Posterior vena cava (tissue), 2 donors: ENCODE results near the gene TASP1. TPM values are rescaled to one million over a fixed set of nuclear protein-coding genes. Genes with fewer than 3 reads are reported as not detected.
"Not testable (repeated sequence)": the region's sequence is repeated elsewhere in the genome, so short reads cannot be mapped to it uniquely, and the experiment has no call there.

ENCODE experiments used
- DNase-seq: peaks from one replicate; pipeline ENCODE4 v3.0.0-alpha.2; 2020; ENCODE audit warnings: low spot score
- intact Hi-C, 2 donors: fragments of 100-400 bp; cut with DNase I; formaldehyde crosslinking; loops; one replicate each; pipeline versions ENCODE4 v1.14.1 to v1.14.2; 2022 to 2023
- total RNA-seq, 2 donors: library from RNA; stranded (reverse); fragmentation: NEBNext Ultra II Directional; extraction: Animal tissue kit (Norgen Biotek cat#: 25700); gene quantifications; one replicate each; pipeline ENCODE4 v1.2.1, GENCODE V29; 2021
- donor health status: DM: yes; HTN: yes; CAD: no.
- donor health status: DM: yes; HTN: yes; CAD: no.

The TASP1 gene
- total RNA-seq, 2 donors from 2014 or later = 21.2 to 24.1 TPM

DNA sequence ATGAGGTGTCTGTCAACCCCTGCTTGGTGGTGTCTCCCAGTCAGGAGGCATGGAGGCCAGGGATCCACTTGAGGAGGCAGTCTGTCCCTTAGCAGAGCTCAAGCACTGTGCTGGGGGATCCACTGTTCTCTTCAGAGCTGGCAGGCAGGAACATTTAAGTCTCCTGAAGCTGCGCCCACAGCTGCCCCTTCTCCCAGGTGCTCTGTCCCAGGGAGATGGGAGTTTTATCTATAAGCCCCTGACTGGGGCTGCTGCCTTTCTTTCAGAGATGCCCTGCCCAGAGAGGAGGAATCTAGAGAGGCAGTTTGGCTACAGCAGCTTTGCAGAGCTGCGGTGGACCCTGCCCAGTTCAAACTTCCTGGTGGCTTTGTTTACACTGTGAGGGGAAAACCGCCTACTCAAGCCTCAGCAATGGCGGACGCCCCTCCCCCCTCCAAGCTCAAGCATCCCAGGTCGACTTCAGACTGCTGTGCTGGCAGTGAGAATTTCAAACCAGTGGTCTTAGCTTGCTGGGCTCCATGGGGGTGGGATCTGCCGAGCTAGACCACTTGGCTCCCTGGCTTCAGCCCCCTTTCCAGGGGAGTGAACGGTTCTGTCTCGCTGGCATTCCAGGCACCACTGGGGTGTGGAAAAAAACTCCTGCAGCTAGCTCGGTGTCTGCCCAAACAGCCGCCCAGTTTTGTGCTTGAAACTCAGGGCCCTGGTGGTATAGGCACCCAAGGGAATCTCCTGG is 258.1 kb downstream of the TASP1 start:
- DNase-seq, intact Hi-C loops: not testable (repeated sequence)

DNA sequence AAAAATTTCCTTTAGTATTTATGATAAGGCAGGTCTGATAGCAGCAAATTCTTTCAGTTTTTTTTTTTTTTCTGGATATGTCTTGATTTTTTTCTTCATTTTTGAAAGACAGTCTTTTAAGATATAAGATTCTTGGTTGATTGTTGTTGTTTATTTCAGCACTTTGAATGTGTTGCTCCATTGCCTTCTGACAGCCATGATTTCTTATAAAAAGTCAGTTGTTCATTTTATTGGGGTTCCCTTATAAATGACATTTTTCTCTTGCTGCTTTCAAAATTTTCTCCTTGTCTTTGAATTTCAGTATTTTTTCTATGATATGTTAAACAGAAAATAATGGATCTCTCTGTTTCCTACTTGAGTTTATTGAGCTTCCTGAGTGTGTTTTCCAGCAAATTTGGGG is 265.3 kb downstream of the TASP1 start:
- no peak for DNase-seq
- intact Hi-C loops = no loop called here

DNA sequence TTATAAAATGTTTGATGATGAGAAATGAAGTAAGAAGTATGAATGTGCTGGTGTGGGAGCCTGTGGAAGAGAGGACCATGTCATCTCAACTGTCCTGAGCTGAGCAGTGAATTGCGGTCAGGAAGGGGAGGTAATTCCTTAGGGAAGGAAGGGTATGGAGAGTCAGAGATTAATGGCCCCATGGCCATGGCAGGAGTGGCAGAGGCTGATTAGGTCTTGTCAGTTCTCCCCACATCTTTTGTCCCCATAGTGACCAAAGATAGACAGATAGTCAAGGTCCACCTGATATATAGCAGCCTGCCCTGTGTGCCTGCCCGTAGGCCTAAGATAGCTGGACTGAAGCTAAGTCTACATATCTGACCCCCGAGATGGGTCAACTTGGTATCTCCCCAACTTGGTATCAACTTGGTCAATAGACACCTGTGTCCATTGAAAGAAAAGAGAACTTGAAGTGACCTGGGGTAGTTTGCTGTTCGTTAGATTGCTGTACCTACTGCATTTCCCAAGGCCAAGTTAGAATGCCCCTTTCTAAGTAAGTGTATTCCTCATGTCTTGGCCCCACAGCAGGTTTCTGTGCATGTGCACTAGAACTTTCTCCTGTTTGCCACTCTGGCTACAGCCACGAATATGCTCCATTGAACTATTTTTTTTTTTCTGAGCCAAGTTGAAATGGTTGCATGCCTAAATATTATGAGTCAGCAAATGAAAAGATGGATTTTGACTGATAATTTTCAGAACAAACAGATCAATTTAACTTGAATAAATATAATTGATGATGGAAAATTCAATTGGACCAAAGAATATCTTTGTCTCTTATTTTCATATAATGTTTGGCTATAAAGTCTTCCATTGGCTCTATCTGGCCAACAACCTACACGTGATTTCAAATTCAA is 274.2 kb downstream of the TASP1 start:
- no peak for DNase-seq
- intact Hi-C loops = no loop called here

DNA sequence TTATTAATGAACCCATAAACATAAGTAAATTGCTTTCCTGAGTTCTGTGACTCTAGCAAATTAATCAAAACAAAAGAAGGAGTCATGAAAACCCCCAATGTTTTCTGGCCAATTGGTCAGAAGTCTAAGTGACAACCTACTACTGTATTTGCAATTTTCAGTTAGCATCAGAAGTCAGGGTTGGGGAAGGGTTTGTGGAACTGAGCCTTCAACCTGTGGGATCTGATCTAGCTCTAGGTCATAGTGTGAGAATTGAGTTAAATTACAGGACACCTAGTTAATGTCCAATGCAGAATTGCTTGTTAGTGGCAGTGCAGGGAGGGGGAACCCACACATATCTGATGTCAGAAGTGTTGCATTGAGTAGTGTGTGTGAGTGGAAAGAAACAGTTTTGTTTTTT is 275.3 kb downstream of the TASP1 start:
- no peak for DNase-seq

DNA sequence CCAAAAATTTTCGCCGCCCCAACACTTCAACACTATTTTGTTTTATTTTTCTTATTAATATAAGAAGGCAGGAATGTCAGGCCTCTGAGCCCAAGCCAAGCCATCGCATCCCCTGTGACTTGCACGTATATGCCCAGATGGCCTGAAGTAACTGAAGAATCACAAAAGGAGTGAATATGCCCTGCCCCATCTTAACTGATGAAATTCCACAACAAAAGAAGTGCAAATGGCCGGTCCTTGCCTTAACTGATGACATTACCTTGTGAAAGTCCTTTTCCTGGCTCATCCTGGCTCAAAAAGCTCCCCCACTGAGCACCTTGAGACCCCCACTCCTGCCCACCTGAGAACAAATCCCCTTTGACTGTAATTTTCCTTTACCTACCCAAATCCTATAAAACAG is 276.6 kb downstream of the TASP1 start:
- intact Hi-C loops = not testable (repeated sequence)

More for the DNA sequence above, 275.3 kb downstream of the TASP1 start:
- intact Hi-C loops = no loop called here

DNA sequence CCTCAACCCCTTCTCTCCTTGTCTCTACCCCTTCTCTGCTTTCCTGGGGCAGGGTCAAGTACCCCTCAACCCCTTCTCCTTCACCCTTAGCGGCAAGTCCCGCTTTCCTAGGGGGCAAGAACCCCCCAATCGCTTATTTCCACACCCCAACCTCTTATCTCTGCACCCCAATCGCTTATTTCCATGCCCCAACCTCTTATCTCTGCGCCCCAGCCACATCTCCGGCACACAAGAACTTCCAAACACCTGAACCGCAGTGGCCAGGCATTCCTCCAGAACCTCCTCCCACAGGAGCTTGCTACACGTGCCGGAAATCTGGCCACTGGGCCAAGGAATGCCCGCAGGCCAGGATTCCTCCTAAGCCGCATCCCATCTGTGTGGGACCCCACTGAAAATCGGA is 279.8 kb downstream of the TASP1 start:
- DNase-seq, intact Hi-C loops: not testable (repeated sequence)

More for the DNA sequence above, 276.6 kb downstream of the TASP1 start:
- DNase-seq = not testable (repeated sequence)

DNA sequence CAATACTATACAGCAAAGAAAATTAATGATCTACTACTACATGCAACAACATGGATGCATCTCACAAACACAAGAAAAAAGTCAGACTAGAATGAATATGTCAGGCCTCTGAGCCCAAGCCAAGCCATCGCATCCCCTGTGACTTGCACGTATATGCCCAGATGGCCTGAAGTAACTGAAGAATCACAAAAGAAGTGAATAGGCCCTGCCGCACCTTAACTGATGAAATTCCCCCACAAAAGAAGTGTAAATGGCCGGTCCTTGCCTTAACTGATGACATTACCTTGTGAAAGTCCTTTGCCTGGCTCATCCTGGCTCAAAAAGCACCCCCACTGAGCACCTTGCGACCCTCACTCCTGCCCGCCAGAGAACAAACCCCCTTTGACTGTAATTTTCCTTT is 280.9 kb downstream of the TASP1 start:
- intact Hi-C loops, DNase-seq: not testable (repeated sequence)

DNA sequence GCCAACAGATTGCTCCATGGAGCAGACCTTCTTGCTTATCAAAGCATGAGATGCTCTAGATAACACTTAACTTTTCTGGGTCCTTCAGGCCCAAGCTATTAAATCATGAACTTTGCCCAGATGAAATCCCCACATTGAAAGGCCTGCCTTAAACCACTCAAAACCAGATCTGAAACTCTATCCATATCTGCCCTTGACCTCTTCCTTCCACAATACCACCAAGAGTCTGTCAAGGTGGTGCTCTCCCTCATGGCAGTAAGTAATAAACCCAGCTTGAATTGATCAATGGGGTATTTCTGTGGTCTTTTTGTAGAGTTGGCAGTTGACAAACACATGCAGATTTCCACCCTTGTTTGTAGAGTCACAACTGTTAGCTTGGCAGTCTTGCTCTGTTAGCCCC is 282.1 kb downstream of the TASP1 start:
- DNase-seq = no peak
- intact Hi-C loops = no loop called here

DNA sequence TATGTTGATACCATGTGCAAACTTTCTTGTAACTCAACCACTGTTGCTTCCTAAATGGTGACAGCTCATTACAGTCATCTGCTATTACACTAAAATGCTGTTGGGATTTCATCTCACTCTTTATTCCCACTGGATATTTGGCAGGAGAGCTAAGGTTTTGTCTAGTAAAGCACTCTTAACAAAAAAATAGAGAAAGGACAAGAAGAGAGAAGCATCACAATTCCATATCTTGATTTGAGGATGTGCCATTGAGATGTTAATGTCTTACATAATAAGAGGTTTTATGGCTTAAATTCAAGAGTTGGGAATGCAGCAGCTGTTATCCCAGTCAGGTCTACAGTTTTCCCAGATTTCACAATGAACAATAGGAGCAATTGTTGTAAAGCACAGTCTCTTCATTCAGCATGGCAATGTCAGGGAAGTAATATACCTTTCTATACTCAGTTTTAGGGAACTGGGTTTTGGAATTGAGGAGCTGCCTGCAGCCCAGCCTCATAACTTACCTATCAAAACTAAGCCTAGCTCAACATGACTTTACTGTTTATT is 282.7 kb downstream of the TASP1 start:
- intact Hi-C loops = no loop called here
- DNase-seq = no peak

DNA sequence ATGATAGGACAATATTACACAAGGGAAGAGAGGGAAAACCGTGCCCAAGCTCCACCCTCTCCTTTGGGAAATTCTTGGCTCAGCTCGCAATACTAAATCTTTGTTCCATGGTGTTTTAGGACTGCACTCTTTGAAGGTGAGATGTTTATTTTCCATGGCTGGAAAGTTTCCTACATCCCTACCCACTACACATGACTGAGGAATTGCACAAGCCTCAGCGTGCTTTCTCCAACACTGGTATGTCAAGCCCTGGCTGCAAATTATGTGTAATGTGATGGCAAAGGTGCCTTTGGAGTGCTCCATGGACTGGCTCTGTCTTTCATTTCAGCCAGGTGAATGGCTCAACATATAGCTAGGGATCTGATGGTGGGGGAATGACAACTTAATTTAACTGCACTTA is 283.3 kb downstream of the TASP1 start:
- intact Hi-C loops = no loop called here
- no peak for DNase-seq

DNA sequence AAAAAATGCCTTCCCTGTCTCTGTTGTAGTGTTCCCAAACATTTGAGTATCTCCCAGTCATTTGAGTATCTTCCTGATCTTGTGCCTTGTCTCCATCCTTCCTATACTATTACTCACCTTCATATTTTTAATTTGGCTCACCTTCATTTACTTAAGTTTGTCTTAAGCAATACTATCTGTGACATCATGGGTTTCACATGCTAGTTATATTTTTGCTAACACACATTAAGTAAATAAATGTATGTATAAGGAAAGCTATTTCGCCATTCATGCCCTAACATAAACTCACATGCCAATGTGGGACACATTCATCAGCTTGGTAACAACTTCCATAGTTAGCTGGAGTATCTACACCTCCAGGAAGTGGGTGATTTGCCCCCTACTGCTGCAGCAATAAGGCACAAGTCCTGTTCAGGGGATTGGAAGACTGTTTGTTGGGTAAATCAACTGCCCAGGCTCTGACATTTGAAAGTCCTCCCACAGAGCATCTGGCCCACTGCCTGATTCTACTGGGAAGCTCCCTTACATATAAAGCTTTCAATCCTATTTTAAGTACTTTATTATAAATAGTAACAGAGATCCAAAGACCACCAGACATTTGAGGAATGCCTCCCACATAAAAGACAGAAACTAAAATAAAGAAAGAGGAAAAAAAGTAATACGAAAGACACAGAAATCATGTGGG is 285.3 kb downstream of the TASP1 start:
- DNase-seq = no peak
- intact Hi-C loops = no loop called here

DNA sequence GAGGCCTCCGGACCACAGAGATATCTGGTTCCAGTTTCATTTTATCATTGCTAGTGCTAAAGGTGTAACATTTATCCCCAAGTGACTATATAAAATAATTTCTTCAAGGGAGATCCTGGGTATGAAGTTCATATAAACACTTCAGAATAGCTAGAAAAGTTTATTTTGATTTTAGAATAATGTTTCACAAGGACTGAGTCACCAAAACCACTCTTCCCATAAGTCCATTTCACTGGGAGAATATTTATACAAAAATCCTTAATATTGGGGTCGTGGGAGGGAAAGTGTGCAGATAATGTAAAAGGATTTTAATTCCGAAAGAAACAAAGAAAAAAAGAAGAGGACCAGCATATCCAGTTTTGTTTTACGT is 289.5 kb downstream of the TASP1 start:
- no peak for DNase-seq
- intact Hi-C loops = no loop called here

DNA sequence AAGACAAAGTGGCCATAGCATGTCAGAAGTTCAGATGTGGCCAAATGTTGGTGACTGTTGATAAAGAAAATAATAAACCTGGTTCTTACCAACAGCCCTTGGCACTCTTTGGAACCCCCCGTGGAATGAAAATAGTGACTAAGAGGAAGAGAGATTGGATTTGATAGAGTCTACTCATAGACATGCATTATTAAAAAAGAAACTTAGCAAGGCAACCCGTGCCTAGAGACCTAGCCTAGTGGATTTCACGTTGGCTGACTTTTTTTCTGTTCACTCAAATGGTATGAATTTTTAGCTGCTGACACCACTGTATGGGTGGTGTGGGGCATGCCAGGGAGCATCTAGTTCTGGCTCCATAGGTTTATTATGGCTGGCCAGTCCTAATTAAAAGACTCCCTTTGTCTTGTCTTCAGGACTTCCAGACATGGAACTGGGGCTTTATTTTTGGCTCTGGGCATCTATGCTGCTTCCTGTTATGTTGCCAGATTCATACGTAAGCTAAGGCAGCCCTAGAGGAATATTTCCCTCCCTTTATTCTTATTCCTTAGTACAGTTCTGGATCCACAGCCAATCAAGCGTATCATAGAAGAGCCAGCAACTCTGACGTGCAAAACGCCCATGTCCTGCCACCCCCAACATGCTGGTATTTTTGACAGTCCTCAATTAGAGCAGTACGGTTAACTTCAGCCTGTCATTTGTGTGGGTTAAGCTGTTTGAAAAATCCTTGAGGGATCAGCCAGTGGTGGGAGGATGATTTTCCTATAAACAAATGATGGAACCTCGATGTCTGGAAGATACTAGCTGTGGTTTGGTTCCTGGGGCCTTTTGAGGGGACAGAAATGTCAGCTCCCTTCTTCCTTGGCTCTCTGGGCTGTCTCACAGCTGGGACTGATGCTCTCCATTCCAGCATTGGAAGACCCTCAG is 290.2 kb downstream of the TASP1 start:
- no peak for DNase-seq
- intact Hi-C loops = no loop called here

DNA sequence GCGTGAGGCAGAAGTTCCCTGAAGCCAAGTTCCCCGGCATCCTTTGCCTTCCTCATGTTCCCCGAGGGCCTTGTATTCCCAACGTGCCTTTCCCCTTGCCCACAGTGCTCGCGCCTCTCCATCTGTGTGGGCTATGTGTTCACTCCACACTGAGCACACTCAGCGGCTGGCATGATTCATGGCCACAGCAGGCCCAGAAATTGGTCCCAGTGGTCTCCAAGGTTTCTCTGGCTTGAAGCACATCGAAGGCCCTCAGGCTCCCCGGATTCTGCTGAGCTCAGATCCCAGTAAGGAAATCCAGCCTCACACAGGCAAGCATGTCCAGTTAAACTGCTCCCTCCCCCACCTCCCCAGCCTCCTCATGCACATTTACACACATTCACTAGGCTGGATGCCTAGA is 294.1 kb downstream of the TASP1 start:
- intact Hi-C loops = no loop called here
- DNase-seq = no peak

DNA sequence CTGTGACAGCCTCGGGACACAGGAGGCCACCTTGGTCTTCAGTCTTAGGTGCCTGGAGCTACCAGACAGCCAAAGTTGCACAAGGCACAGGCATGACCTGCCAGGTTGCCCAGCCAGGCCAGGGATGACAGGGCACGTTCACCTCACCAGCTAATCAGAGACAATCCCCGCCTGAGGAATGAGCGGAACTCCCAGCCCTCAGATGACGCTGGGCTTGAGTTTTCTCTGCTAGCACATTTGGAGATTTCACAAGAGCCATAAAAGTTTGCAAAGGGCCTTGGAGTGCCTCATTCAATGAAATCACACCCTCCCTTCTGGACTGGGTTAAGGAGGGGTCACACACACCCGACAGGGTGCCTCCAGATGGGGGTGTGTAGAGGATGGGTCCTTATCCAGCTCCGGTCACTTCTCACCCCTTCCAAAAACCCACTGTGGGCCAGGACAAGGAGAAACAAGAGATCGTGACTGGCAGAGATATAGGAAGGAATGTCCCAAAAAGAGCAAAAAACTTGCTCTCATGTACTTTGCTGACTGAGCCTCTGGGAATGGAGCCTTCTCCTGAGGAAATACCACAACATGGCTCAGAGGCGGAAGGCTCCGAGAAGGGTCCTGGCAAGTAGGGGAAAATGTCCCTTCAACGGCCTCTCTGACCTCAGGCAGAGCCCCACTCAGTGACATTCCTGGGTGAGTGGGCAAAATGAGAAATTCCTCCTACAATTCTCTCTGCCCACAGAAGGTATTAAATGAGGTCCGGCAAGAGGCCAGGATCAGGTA is 296.1 kb downstream of the TASP1 start:
- intact Hi-C loops = no loop called here
- no peak for DNase-seq

DNA sequence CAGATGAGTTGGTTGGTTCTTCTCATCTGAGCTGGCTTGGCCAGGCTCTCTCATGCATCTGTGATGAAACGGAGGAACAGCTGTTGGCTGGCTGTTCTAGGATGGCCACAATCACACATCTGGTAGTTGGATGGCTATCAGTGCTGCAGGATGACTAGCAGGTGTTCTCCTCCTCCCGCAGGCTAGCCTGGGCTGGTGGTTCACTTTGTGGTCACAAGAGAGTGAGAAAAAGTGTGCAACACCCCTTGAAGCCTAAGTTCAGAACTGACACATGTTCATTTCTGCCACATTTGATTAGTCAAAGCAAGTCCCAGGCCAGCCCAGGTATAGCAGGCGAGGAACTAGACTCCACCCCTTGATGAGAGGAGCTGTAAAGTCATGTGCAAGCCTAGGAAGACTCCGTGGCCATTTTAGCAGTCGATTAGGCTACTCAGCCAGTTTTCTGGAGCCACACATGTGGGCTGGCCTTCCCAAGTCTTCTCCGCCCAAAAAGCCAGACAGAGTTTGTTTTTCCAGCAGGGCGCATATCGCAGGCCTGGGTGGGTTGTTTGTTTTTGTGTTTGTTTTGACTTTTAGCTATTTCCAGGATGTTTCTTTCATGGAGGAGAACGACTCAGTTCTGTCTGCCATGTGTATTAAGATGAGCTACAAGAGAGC is 296.9 kb downstream of the TASP1 start:
- intact Hi-C loops = no loop called here
- no peak for DNase-seq

DNA sequence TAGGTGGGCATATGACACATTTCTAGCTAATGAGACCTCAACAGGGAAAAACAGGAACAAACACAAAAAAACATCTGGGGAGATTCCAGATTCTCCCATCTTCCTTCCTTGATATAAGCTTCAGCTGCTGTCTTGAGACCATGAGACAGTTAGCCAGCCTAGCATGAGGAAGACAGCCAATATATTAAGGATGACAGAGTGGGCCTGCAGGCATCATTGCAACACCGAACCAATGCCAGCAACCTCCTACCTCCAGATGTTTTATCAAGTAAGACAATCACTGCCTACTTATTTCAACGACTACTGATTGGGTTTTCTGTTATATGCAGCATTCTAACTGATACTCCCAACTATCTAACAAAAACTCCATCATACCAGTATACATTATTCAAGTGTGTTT is 298.6 kb downstream of the TASP1 start:
- no peak for DNase-seq
- intact Hi-C loops = no loop called here
